Activated T-helper 9 cell treated with anti-CD3 and anti-CD28 coated beads, Interleukin-2, amount 50 U/mL, for 16 hours (primary cell): ENCODE measurements around the gene TMOD1.
"Not testable (repeated sequence)": the region's sequence is repeated elsewhere in the genome, so short reads cannot be mapped to it uniquely, and the experiment has no call there.

Experiments
- DNase-seq: peaks from one replicate; pipeline ENCODE4 v3.0.0-alpha.2; 2020; ENCODE audit warnings: low read depth

TMOD1 gene

GRCh38 chr9:97567894-97568202 lies 66.4 kb downstream of the TMOD1 start:
- DNase-seq: no peak

- DNase-seq: no peak
These were observed 67.2 kb downstream of the TMOD1 start for GRCh38 chr9:97568461-97569275.

- DNase-seq: no peak
These were observed 69.4 kb downstream of the TMOD1 start for GRCh38 chr9:97570899-97571298.

- DNase-seq: no peak
These were observed 70.2 kb downstream of the TMOD1 start for GRCh38 chr9:97571664-97572063.

GRCh38 chr9:97572196-97572891 lies 70.9 kb downstream of the TMOD1 start:
- no peak for DNase-seq

GRCh38 chr9:97572892-97573365 lies 71.5 kb downstream of the TMOD1 start:
- DNase-seq: no peak

GRCh38 chr9:97573482-97574073 lies 72.1 kb downstream of the TMOD1 start:
- DNase-seq: no peak

GRCh38 chr9:97574101-97574571 lies 72.7 kb downstream of the TMOD1 start:
- DNase-seq: not testable (repeated sequence)

GRCh38 chr9:97574921-97575672 lies 73.6 kb downstream of the TMOD1 start:
- DNase-seq: peak; percentile 10

- DNase-seq: no peak
These were observed 74.3 kb downstream of the TMOD1 start for GRCh38 chr9:97575673-97576200.

- no peak for DNase-seq
These were observed 75.6 kb downstream of the TMOD1 start for GRCh38 chr9:97577051-97577450.

- no peak for DNase-seq
These were observed 77.4 kb downstream of the TMOD1 start for GRCh38 chr9:97578846-97579245.

- DNase-seq: no peak
These were observed 78.4 kb downstream of the TMOD1 start for GRCh38 chr9:97579914-97580313.

GRCh38 chr9:97581590-97581989 lies 80.1 kb downstream of the TMOD1 start:
- not testable (repeated sequence) for DNase-seq

GRCh38 chr9:97584778-97585177 lies 83.3 kb downstream of the TMOD1 start:
- not testable (repeated sequence) for DNase-seq

- not testable (repeated sequence) for DNase-seq
These were observed 85.4 kb downstream of the TMOD1 start for GRCh38 chr9:97586909-97587308.

- DNase-seq: no peak
These were observed 90.1 kb downstream of the TMOD1 start for GRCh38 chr9:97591535-97591934.

- no peak for DNase-seq
These were observed 90.7 kb downstream of the TMOD1 start for GRCh38 chr9:97592126-97592525.

- no peak for DNase-seq
These were observed 92.5 kb downstream of the TMOD1 start for GRCh38 chr9:97593960-97594359.

- DNase-seq: no peak
These were observed 93.0 kb downstream of the TMOD1 start for GRCh38 chr9:97594381-97594921.

- no peak for DNase-seq
These were observed 95.4 kb downstream of the TMOD1 start for GRCh38 chr9:97596906-97597305.
